Mesothelial cell of epicardium (in vitro differentiated cells): ENCODE measurements around the gene ANKFN1. TPM values are rescaled to one million over a fixed set of nuclear protein-coding genes. Genes with fewer than 3 reads are reported as not detected.

Experiments
- DNase-seq, 2 experiments: peaks; one replicate each; pipeline ENCODE4 v3.0.0; 2021; ENCODE audit warnings: low spot score in 2 of 2; ENCODE audit not compliant: unreplicated experiment in 2 of 2
- H3K27ac Mint-ChIP-seq: 2 replicates; pipeline ENCODE4 v1.8.0; 2021; ENCODE audit warnings: mixed read lengths
- H3K27me3 Mint-ChIP-seq: 2 replicates; pipeline ENCODE4 v1.8.0; 2021; ENCODE audit warnings: low read depth, mixed read lengths
- H3K36me3 Mint-ChIP-seq: 2 replicates; pipeline ENCODE4 v1.8.0; 2021; ENCODE audit warnings: mixed read lengths
- H3K4me1 Mint-ChIP-seq: 2 replicates; pipeline ENCODE4 v1.8.0; 2021; ENCODE audit warnings: mixed read lengths
- H3K4me3 Mint-ChIP-seq: 2 replicates; pipeline ENCODE4 v1.8.0; 2021; ENCODE audit warnings: mild to moderate bottlenecking, moderate library complexity, mixed read lengths
- H3K9me3 Mint-ChIP-seq: 2 replicates; pipeline ENCODE4 v1.8.0; 2021; ENCODE audit warnings: mixed read lengths
- CTCF ChIP-seq: fragments of 200-600 bp; sonication (generic); IDR thresholded peaks from one replicate; pipeline ENCODE4 v1.5.0; 2021; ENCODE audit warnings: antibody characterized with exemption; ENCODE audit not compliant: unreplicated experiment
- total RNA-seq: library from RNA; stranded (reverse); gene quantifications from 3 replicates; pipeline ENCODE4 v1.2.1, GENCODE V29; 2021

The ANKFN1 gene
- total RNA-seq, 1 donor from 2014 or later = 0.34 TPM

- H3K4me1 Mint-ChIP-seq = peaks cover 51% of the 10 kb centered on the region
- H3K9me3 Mint-ChIP-seq = no peaks in the 10 kb centered on the region
- no peak overlapping the region for H3K4me3 Mint-ChIP-seq
- DNase-seq = no peak
- H3K27me3 Mint-ChIP-seq = peaks cover 5% of the 10 kb centered on the region
- TF ChIP-seq CTCF = no peak
- no peaks in the 10 kb centered on the region for H3K36me3 Mint-ChIP-seq
- H3K27ac Mint-ChIP-seq = peak overlapping the region; percentile 39
Measured at GRCh38 chr17:56175299-56175955, 22.2 kb downstream of the ANKFN1 start.

- H3K4me3 Mint-ChIP-seq = no peak overlapping the region
- peak overlapping the region; percentile 81 for H3K27ac Mint-ChIP-seq
- no peak for DNase-seq
- TF ChIP-seq CTCF = no peak
- H3K27me3 Mint-ChIP-seq = peaks cover 5% of the 10 kb centered on the region
- peaks cover 46% of the 10 kb centered on the region for H3K4me1 Mint-ChIP-seq
- no peaks in the 10 kb centered on the region for H3K9me3 Mint-ChIP-seq
- H3K36me3 Mint-ChIP-seq = no peaks in the 10 kb centered on the region
Measured at GRCh38 chr17:56176091-56176490, 22.8 kb downstream of the ANKFN1 start.

- H3K27me3 Mint-ChIP-seq = peaks cover 5% of the 10 kb centered on the region
- H3K4me3 Mint-ChIP-seq = no peak overlapping the region
- peaks cover 39% of the 10 kb centered on the region for H3K4me1 Mint-ChIP-seq
- no peaks in the 10 kb centered on the region for H3K36me3 Mint-ChIP-seq
- no peak overlapping the region for H3K27ac Mint-ChIP-seq
- no peak for DNase-seq
- H3K9me3 Mint-ChIP-seq = no peaks in the 10 kb centered on the region
- TF ChIP-seq CTCF = no peak
Measured at GRCh38 chr17:56177361-56177760, 24.1 kb downstream of the ANKFN1 start.

- peaks cover 35% of the 10 kb centered on the region for H3K4me1 Mint-ChIP-seq
- H3K27me3 Mint-ChIP-seq = peaks cover 5% of the 10 kb centered on the region
- no peak overlapping the region for H3K27ac Mint-ChIP-seq
- no peaks in the 10 kb centered on the region for H3K36me3 Mint-ChIP-seq
- H3K9me3 Mint-ChIP-seq = no peaks in the 10 kb centered on the region
- TF ChIP-seq CTCF = no peak
- no peak overlapping the region for H3K4me3 Mint-ChIP-seq
- no peak for DNase-seq
Measured at GRCh38 chr17:56178203-56178602, 24.9 kb downstream of the ANKFN1 start.

- no peak for TF ChIP-seq CTCF
- Mint-ChIP-seq H3K9me3 (no peaks in the 10 kb centered on the region), H3K27me3 (peaks cover 8% of the 10 kb centered on the region), H3K4me1 (peaks cover 1% of the 10 kb centered on the region), H3K36me3 (no peaks in the 10 kb centered on the region), H3K4me3 (no peak overlapping the region), H3K27ac (no peak overlapping the region)
- DNase-seq = no peak
Measured at GRCh38 chr17:56182081-56182480, 28.8 kb downstream of the ANKFN1 start.
